Right lobe of liver (tissue), 4 donors: ENCODE measurements around the gene ZNF805.

Experiments
- CTCF ChIP-seq, 4 donors: fragments of 200-600 bp in 3 of 4; fragments of 450-650 bp in 1 of 4; IDR thresholded peaks; one replicate each; pipeline versions ENCODE4 v1.5.1 to v1.8.0; 2016 to 2022; ENCODE audit warnings: antibody characterized with exemption in 4 of 4, mild to moderate bottlenecking in 2 of 4
- POLR2A ChIP-seq: fragments of 450-650 bp; IDR thresholded peaks from one replicate; pipeline ENCODE4 v1.6.1; 2017; ENCODE audit warnings: antibody characterized with exemption, mild to moderate bottlenecking
- donor health status: DM: no; HTN: no; CAD: no.
- donor health status: DM: no; HTN: no; CAD: no.
- donor health status: DM: no; HTN: yes; CAD: no.

GRCh38 chr19:57273014-57273413, 32.6 kb downstream of the ZNF805 start:
- TF ChIP-seq CTCF (IDR thresholded peaks at IDR 0.05) (no peak), POLR2A (no peak)
